ENCODE results near the gene KLK12. TPM values are rescaled to one million over a fixed set of nuclear protein-coding genes. Genes with fewer than 3 reads are reported as not detected.
A peak's percentile ranks its signal among the peaks of the same experiment; 100 is the strongest.

KLK12 gene
- total RNA-seq, 1 experiment from 2014 or later = not detected

DNA sequence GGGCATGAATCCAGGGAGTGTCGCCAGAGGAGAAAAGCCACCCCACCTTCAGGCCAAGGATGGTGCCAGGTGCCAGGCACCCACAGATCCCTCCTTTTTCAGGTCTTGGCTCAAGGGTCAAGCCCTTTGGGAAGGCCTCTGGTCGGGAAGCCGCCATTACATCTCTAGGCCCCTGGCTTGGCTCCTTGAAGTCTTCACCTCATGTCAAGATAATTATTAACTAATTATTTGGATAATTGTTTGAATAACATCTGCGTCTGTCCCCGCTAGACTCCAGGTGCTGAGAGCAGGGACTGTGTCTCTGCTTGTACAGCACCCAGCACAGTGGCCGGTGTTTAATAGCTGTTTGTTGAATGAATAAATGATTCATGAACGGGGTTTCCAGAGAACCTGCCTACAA is 28.9 kb upstream of the KLK12 start:
- Histone ChIP-seq H3K4me1 (ENCODE audit: insufficient read depth, low read length) (no peaks in the 10 kb centered on the region; the same call in 1 of the 2 replicates), H2AK5ac (ENCODE audit: insufficient read length, low read length) (no peak overlapping the region), H4K20me1 (ENCODE audit: control insufficient read depth, insufficient read depth, insufficient read length) (no peaks in the 10 kb centered on the region), H3T11ph (ENCODE audit: low read length) (no peak overlapping the region), H3K56ac (ENCODE audit: insufficient read length, low read depth, low read length) (no peak overlapping the region), H2BK20ac (ENCODE audit: low read depth, low read length, poor library complexity, severe bottlenecking) (no peak overlapping the region), H2AFZ (ENCODE audit: low read length) (no peak overlapping the region), H3K4me2 (ENCODE audit: insufficient read depth, insufficient read length, low read length) (no peak overlapping the region), H3K79me2 (ENCODE audit: insufficient read depth, low read length) (no peaks in the 10 kb centered on the region), H3K23me2 (ENCODE audit: insufficient read length, low read depth, low read length, poor library complexity, severe bottlenecking) (peaks cover 5% of the 10 kb centered on the region), H3K79me1 (ENCODE audit: insufficient read depth, low read depth, low read length, poor library complexity, severe bottlenecking) (no peaks in the 10 kb centered on the region), H3K23ac (ENCODE audit: insufficient read length, low read depth, low read length) (no peak overlapping the region), H3K27ac (ENCODE audit: insufficient read length, low read depth, low read length) (no peak overlapping the region), H3K27me3 (ENCODE audit: insufficient read depth, low read length) (no peaks in the 10 kb centered on the region), H4K5ac (ENCODE audit: insufficient read length, low read depth, low read length) (no peak overlapping the region), H3K4ac (ENCODE audit: low read depth, low read length) (no peak overlapping the region), H3K14ac (ENCODE audit: insufficient read depth, low read length) (no peak overlapping the region), H3K9ac (ENCODE audit: extremely low read depth, insufficient read length, low read length) (no peak overlapping the region), H3K18ac (ENCODE audit: insufficient read length, low read depth, low read length) (no peak overlapping the region), H2BK12ac (ENCODE audit: insufficient read length, low read depth, low read length) (no peak overlapping the region), H2BK15ac (ENCODE audit: low read depth, low read length) (no peak overlapping the region), H4K91ac (ENCODE audit: insufficient read length, low read depth, low read length) (no peak overlapping the region), H4K8ac (replicated peaks; ENCODE audit: insufficient read length, low read depth, low read length) (no peak overlapping the region), H2BK5ac (ENCODE audit: insufficient read length, low read length) (no peak overlapping the region), H2BK120ac (ENCODE audit: low read depth, low read length, poor library complexity, severe bottlenecking) (no peak overlapping the region), H3K9me3 (ENCODE audit: control insufficient read depth, low read depth, low read length) (no peaks in the 10 kb centered on the region)
- H3K36me3 Mint-ChIP-seq (ENCODE audit: insufficient read depth in 1 of 3, low read depth in 3 of 3) = peaks cover 0 to 3% (median 0%) of the 10 kb centered on the region in 3 experiments; a peak in 2 of 7 replicates
- DNase-seq = peak; percentile 23
- H3K9me3 Mint-ChIP-seq = no peaks in the 10 kb centered on the region; a peak in 3 of 5 replicates
- no peak overlapping the region for H3K27ac Mint-ChIP-seq
- peaks cover 9% of the 10 kb centered on the region for H3K27me3 Mint-ChIP-seq (ENCODE audit: low read depth)
- WGBS (ENCODE audit: extremely low coverage, insufficient read length, low lambda C conversion rate) = no CpG with 5 or more reads among the region's 7 CpGs
- peaks cover 10 to 13% of the 10 kb centered on the region in 2 experiments for H3K4me1 Mint-ChIP-seq
- H3K4me3 Mint-ChIP-seq = peak overlapping the region in 1 of 2 experiments; percentile 43; a peak in 3 of 5 replicates
- TF ChIP-seq, protein P1, sequence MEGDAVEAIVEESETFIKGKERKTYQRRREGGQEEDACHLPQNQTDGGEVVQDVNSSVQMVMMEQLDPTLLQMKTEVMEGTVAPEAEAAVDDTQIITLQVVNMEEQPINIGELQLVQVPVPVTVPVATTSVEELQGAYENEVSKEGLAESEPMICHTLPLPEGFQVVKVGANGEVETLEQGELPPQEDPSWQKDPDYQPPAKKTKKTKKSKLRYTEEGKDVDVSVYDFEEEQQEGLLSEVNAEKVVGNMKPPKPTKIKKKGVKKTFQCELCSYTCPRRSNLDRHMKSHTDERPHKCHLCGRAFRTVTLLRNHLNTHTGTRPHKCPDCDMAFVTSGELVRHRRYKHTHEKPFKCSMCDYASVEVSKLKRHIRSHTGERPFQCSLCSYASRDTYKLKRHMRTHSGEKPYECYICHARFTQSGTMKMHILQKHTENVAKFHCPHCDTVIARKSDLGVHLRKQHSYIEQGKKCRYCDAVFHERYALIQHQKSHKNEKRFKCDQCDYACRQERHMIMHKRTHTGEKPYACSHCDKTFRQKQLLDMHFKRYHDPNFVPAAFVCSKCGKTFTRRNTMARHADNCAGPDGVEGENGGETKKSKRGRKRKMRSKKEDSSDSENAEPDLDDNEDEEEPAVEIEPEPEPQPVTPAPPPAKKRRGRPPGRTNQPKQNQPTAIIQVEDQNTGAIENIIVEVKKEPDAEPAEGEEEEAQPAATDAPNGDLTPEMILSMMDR (conservative IDR thresholded peaks at IDR 0.05) = no peak
